Parathyroid adenoma (tissue), 2 donors: ENCODE data around the gene KCNK18.

ENCODE experiments used
- H2AFZ ChIP-seq: fragments of 300-600 bp; sonication (generic); one replicate; pipeline ENCODE4 v1.7.0; 2017; ENCODE audit warnings: antibody characterized with exemption, mild to moderate bottlenecking
- H3K27ac ChIP-seq: fragments of 300-600 bp; sonication (generic); one replicate; pipeline ENCODE4 v1.7.0; 2017
- H3K27me3 ChIP-seq: fragments of 300-600 bp; sonication (generic); one replicate; pipeline ENCODE4 v1.7.0; 2017; ENCODE audit warnings: low read length; ENCODE audit not compliant: control insufficient read depth, insufficient read depth
- H3K36me3 ChIP-seq: fragments of 300-600 bp; sonication (generic); one replicate; pipeline ENCODE4 v1.7.0; 2017; ENCODE audit warnings: low read length; ENCODE audit not compliant: control insufficient read depth, insufficient read depth
- H3K4me1 ChIP-seq: fragments of 300-600 bp; sonication (generic); one replicate; pipeline ENCODE4 v1.7.0; 2017; ENCODE audit warnings: control low read depth
- H3K4me2 ChIP-seq: fragments of 300-600 bp; sonication (generic); one replicate; pipeline ENCODE4 v1.7.0; 2017; ENCODE audit warnings: low read length
- H3K4me3 ChIP-seq: fragments of 300-600 bp; sonication (generic); one replicate; pipeline ENCODE4 v1.7.0; 2017; ENCODE audit warnings: low read depth, low read length
- H3K79me2 ChIP-seq: fragments of 300-600 bp; sonication (generic); one replicate; pipeline ENCODE4 v1.7.0; 2017; ENCODE audit warnings: control low read depth
- H3K9ac ChIP-seq: fragments of 300-600 bp; sonication (generic); one replicate; pipeline ENCODE4 v1.7.0; 2017; ENCODE audit warnings: mild to moderate bottlenecking
- H3K9me3 ChIP-seq: fragments of 300-600 bp; sonication (generic); one replicate; pipeline ENCODE4 v1.7.0; 2017; ENCODE audit warnings: low read length; ENCODE audit not compliant: control insufficient read depth
- CTCF ChIP-seq: fragments of 300-600 bp; sonication (generic); IDR thresholded peaks from one replicate; pipeline ENCODE4 v1.7.0; 2017; ENCODE audit warnings: antibody characterized with exemption, mild to moderate bottlenecking
- donor health status: primary hyperparathyroidism.

Gene KCNK18

DNA sequence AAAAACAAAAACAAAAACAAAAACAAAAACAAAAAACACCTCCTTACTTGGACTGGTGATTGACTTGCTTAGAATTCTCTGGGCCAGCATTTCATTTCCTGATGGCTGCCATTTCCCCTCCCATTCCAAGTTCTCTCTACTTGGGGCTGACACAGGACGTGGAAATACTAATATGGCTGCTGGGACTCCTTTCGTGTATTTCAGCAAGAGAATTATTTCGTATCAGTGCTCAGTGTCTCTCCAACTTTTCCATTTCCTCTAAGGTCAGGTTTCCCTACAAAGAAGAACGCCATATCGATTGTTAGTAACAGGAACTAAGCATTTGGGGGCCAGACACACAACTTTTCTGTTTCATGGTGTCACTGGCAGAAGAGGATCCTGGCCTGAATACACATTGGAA, 36.7 kb upstream of the KCNK18 start:
- Histone ChIP-seq H3K4me2 (no peak overlapping the region), H3K36me3 (no peaks in the 10 kb centered on the region), H3K4me3 (no peak overlapping the region), H3K9me3 (no peaks in the 10 kb centered on the region), H3K4me1 (no peaks in the 10 kb centered on the region), H3K27me3 (peaks cover 25% of the 10 kb centered on the region), H3K27ac (no peak overlapping the region), H2AFZ (no peak overlapping the region), H3K9ac (no peak overlapping the region), H3K79me2 (no peaks in the 10 kb centered on the region)
- TF ChIP-seq CTCF, result no peak

DNA sequence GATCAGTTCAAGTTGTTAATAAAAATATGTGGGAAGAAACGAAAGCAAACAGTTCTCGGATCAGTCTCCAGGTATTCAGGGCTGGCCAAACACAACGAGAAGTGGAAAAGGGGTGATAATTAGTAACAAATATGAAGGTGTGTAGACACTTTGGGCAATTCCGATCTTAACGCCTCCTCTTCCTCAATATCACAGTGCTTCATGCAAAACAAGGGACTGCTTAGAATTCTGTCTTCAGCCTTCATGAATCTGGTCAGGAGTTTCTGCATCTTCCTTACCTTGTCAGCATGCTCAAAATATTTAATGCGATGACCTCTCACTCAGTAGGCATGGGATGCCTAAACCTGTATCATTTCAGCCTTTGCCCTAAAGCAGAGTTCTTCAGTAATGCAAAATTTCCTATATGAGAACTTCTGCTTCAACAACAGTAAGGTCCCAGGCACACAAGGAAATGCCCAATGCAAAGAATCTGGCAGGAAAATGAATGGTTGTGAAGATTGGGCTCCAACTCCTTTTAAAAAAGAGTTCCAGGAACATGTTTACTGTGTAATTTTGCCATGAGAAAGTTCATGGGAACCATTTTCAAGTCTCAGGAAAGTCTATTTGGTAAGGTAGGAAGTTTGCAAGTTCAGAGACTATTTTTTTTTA, 35.8 kb upstream of the KCNK18 start:
- Histone ChIP-seq H3K9ac (no peak overlapping the region), H3K4me3 (no peak overlapping the region), H3K36me3 (no peaks in the 10 kb centered on the region), H3K4me2 (no peak overlapping the region), H3K4me1 (no peaks in the 10 kb centered on the region), H3K27me3 (peaks cover 31% of the 10 kb centered on the region), H3K79me2 (no peaks in the 10 kb centered on the region), H2AFZ (no peak overlapping the region), H3K27ac (no peak overlapping the region), H3K9me3 (no peaks in the 10 kb centered on the region)
- no peak for TF ChIP-seq CTCF

DNA sequence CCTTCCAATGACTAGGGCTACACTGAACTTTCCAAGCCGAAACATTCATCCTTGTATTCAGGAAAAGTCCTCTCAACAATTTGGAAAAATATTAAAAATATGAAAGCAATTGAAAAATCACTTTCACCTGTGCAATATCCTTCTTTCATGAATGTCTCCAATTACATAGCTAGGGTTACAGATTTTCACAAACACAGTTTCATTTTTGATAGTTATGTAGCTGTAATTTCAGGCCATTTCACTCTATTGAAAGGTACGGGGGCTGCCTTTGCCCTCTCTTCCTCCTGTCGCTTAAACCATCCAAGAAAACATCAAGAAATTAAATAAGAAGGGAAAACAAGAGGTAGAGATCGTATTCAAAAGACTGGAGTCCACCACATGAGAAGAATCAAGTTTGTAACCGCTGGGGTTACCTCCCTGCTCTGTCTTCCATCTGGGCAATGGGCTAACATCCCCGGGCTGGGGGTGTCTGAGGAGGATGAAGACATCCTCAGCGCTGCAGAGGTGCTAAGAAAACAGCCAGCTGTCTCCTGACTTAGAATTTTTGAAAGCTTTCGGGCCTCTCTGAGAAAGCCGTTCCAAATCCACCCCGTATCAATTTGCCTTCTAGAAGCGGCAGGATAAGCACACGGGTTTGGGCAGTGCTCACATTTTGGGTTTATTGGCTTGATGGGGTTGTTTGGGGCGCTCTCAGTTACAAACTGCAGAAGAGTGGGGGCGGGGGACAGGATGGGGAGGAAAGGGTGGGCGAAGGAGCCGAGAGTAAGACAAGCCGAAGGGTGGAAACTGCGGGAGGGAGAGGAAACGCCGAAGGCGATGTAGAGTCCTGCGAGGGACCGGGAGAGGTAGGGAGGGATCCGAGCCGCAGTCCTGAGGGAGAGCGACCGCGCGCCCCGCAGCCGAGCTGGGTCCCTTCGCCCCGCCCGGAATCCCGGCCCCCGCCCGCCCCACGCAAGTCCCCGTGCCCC, 34.9 kb upstream of the KCNK18 start:
- H3K9me3 ChIP-seq, result no peaks in the 10 kb centered on the region
- no peaks in the 10 kb centered on the region for H3K79me2 ChIP-seq
- peaks cover under 1% of the 10 kb centered on the region for H3K4me1 ChIP-seq
- no peak overlapping the region for H3K27ac ChIP-seq
- TF ChIP-seq CTCF, result no peak
- H3K9ac ChIP-seq, result no peak overlapping the region
- no peak overlapping the region for H3K4me3 ChIP-seq
- H2AFZ ChIP-seq, result no peak overlapping the region
- H3K27me3 ChIP-seq, result peaks cover 38% of the 10 kb centered on the region
- H3K4me2 ChIP-seq, result no peak overlapping the region
- H3K36me3 ChIP-seq, result no peaks in the 10 kb centered on the region

GRCh38 chr10:117163061-117163953, 34.0 kb upstream of the KCNK18 start:
- Histone ChIP-seq H3K9ac (no peak overlapping the region), H3K27ac (no peak overlapping the region), H3K4me1 (peaks cover 3% of the 10 kb centered on the region), H3K9me3 (no peaks in the 10 kb centered on the region), H3K4me3 (no peak overlapping the region), H3K4me2 (no peak overlapping the region), H3K36me3 (no peaks in the 10 kb centered on the region), H3K27me3 (peaks cover 42% of the 10 kb centered on the region), H2AFZ (no peak overlapping the region), H3K79me2 (no peaks in the 10 kb centered on the region)
- no peak for TF ChIP-seq CTCF
